A204.1 (cell line): ENCODE results near the gene TOMM20.

Experiments
- FAIRE-seq: peaks from 2 replicates; lab custom pipeline; 2012; peaks lifted over from hg19 to GRCh38; lab: Jason Lieb, UNC

Gene TOMM20

DNA sequence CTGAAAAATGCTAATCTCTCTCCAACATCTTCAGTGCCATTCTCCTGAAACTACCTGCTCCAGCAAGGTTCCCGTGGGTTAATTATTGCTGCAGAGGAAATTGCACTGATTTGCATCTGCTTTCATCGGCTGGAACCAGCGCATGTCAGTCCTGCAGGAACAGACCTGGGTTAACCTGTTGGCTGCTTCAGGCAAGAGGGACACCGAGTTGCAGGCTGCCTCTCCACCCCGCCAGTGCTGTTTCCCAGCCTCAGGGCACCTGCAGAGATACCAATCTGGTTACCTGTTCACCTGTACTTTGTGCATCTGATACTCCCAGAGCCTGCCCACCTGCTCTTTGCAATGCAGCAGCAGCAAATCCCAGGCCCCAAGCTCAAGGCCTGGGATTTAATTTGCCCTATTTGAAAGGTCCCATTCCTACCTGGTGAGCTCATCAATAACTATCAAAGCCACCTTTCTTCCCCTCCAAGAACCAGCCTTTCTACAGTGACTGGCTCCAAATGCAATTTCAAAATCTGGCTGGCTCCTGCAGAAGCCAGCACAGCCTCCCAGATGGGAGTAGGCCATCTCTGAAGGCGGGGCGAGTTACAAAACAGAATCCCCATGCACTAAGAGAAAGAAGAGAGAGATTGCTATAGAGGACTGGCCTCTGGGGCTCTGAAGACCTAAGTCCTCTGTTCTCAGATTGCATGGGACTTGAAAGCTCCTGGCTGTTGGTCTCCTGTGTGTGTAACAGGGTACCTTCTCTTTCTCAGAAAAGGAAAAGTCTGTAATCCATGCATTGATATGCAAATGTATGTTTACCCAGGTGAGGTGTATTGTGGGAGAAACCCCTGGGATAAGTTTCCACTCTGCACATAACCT lies 67.8 kb downstream of the TOMM20 start:
- FAIRE-seq, result no peak
